Mesothelial cell of epicardium (in vitro differentiated cells): ENCODE measurements around the gene PCNX2. TPM values are rescaled to one million over a fixed set of nuclear protein-coding genes. Genes with fewer than 3 reads are reported as not detected.
"Not testable (repeated sequence)": the region's sequence is repeated elsewhere in the genome, so short reads cannot be mapped to it uniquely, and the experiment has no call there.

Experiments used
- DNase-seq, 2 experiments: peaks; one replicate each; pipeline ENCODE4 v3.0.0; 2021; ENCODE audit warnings: low spot score in 2 of 2; ENCODE audit not compliant: unreplicated experiment in 2 of 2
- H3K27ac Mint-ChIP-seq: 2 replicates; pipeline ENCODE4 v1.8.0; 2021; ENCODE audit warnings: mixed read lengths
- H3K27me3 Mint-ChIP-seq: 2 replicates; pipeline ENCODE4 v1.8.0; 2021; ENCODE audit warnings: low read depth, mixed read lengths
- H3K36me3 Mint-ChIP-seq: 2 replicates; pipeline ENCODE4 v1.8.0; 2021; ENCODE audit warnings: mixed read lengths
- H3K4me1 Mint-ChIP-seq: 2 replicates; pipeline ENCODE4 v1.8.0; 2021; ENCODE audit warnings: mixed read lengths
- H3K4me3 Mint-ChIP-seq: 2 replicates; pipeline ENCODE4 v1.8.0; 2021; ENCODE audit warnings: mild to moderate bottlenecking, moderate library complexity, mixed read lengths
- H3K9me3 Mint-ChIP-seq: 2 replicates; pipeline ENCODE4 v1.8.0; 2021; ENCODE audit warnings: mixed read lengths
- total RNA-seq: library from RNA; stranded (reverse); gene quantifications from 3 replicates; pipeline ENCODE4 v1.2.1, GENCODE V29; 2021
- TF ChIP-seq, protein P1 (sequence below): fragments of 200-600 bp; sonication (generic); IDR thresholded peaks from one replicate; pipeline ENCODE4 v1.5.0; 2021; ENCODE audit warnings: antibody characterized with exemption; ENCODE audit not compliant: unreplicated experiment

PCNX2 gene
- total RNA-seq, 1 donor from 2014 or later: 28.4 TPM

GRCh38 chr1:233088613-233089012 lies 206.9 kb downstream of the PCNX2 start:
- DNase-seq: no peak
- Mint-ChIP-seq H3K36me3 (peaks cover 11% of the 10 kb centered on the region), H3K27ac (no peak overlapping the region), H3K9me3 (peaks cover 3% of the 10 kb centered on the region), H3K27me3 (no peaks in the 10 kb centered on the region), H3K4me3 (no peak overlapping the region), H3K4me1 (peaks cover 9% of the 10 kb centered on the region)
- TF ChIP-seq, protein P1, sequence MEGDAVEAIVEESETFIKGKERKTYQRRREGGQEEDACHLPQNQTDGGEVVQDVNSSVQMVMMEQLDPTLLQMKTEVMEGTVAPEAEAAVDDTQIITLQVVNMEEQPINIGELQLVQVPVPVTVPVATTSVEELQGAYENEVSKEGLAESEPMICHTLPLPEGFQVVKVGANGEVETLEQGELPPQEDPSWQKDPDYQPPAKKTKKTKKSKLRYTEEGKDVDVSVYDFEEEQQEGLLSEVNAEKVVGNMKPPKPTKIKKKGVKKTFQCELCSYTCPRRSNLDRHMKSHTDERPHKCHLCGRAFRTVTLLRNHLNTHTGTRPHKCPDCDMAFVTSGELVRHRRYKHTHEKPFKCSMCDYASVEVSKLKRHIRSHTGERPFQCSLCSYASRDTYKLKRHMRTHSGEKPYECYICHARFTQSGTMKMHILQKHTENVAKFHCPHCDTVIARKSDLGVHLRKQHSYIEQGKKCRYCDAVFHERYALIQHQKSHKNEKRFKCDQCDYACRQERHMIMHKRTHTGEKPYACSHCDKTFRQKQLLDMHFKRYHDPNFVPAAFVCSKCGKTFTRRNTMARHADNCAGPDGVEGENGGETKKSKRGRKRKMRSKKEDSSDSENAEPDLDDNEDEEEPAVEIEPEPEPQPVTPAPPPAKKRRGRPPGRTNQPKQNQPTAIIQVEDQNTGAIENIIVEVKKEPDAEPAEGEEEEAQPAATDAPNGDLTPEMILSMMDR: no peak

DNA sequence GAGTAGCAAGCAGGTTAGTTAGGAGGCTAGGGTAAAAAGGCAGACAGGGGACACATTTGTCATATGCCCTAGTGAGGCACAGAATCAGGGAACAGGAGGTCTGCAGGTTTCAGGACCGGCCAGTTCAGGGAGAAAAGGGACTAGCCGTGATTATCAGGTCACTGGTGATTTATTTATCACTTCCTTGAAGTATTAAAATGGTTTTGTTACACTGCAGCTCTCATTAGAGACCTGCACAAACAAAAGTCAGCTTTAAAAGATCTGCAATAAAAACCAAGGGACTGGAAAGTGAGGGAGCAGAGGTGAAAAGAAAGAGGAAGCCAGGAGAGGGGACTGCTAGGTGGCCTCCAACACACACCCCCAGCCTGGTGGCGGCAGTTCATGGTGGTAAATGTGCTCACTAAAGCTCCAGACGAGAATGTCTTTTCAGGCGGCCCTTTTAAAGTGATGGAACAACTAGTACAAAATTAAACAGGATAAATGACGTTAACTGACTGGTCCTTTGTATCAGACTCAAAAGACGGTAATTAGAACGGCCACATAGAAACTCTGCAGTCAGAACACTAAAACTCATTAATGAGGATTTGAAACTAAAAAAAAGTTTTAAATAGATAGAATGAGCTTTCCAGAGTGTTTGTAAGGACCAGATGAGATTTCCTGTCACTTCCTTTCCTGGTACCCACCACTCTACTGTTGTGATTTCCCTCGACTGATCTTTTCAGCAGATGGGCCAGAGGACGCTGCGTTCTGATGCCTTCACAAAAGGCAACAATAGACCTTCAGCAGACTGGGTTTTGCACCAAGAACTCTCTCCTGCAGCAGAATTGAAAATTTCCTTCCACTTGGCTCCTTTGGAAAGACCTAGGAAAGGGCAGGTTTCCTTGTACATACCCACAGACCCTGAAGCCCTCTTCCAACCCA lies 208.3 kb downstream of the PCNX2 start:
- DNase-seq: no peak
- TF ChIP-seq, protein P1: no peak
- Mint-ChIP-seq H3K27me3 (no peaks in the 10 kb centered on the region), H3K27ac (no peak overlapping the region), H3K4me3 (no peak overlapping the region), H3K36me3 (peaks cover 11% of the 10 kb centered on the region), H3K9me3 (peaks cover 3% of the 10 kb centered on the region), H3K4me1 (peaks cover 14% of the 10 kb centered on the region)

- H3K4me3 Mint-ChIP-seq: no peak overlapping the region
- H3K27me3 Mint-ChIP-seq: no peaks in the 10 kb centered on the region
- TF ChIP-seq, protein P1: no peak
- peaks cover 3% of the 10 kb centered on the region for H3K9me3 Mint-ChIP-seq
- no peak overlapping the region for H3K27ac Mint-ChIP-seq
- DNase-seq: no peak
- H3K36me3 Mint-ChIP-seq: peaks cover 11% of the 10 kb centered on the region
- peaks cover 18% of the 10 kb centered on the region for H3K4me1 Mint-ChIP-seq
These were observed 210.0 kb downstream of the PCNX2 start for GRCh38 chr1:233085566-233085965.

DNA sequence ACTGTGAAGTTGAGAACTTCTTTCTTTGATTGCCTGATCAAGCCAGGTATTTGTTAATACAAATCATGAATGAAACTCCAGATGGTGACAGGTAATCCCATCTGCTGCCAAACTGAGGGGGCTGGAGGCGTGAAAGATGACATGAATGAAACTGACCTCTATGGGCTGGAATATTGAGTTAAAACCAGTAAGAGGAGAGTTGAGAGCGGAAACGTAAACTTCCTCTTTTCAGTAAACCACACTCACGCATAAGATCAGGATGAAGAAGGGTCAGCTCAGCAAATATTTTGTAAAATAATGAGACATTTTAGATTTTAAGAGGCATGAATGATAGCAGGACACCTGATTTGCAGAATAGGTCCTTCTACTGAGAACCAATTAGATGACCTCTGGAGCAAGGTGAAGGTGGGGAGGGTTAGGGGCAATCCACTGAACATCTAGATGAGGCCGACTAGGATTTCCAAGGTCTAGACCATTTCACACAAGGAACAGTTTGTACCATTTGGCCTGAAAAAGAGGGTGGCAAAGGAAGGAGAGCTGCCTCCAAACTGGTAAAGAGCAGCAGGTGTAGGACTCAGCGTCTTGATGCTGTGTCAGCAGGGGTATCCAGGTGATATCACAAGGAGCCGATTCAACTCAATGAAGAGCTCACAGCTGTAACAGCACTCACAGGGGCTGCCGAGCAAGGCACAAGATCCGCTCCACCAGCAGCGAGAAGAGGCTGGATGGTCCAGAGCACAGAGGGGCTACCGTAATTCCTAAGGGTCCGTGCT lies 212.6 kb downstream of the PCNX2 start:
- Mint-ChIP-seq H3K27me3 (no peaks in the 10 kb centered on the region), H3K27ac (no peak overlapping the region), H3K4me3 (no peak overlapping the region), H3K4me1 (peaks cover 25% of the 10 kb centered on the region), H3K36me3 (peaks cover 4% of the 10 kb centered on the region), H3K9me3 (peaks cover 3% of the 10 kb centered on the region)
- TF ChIP-seq, protein P1: no peak
- no peak for DNase-seq

DNA sequence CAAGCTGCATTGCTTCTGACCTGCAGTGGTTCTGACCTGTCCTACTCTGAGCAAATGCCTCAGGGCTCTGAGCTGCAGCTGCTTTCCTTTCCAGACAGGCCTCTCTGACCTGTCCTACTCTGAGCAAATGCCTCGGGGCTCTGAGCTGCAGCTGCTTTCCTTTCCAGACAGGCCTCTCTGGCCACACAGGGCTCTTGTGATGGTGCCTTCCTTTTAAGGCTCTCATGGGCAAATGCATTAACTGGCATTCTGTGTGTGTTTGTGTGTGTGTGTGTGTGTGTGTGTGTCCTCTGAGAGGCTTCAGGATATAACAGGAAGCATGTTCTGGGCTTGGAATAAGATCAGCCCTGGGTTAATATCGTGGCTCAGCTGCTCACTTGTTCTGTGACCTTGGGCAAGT lies 213.8 kb downstream of the PCNX2 start:
- peaks cover 3% of the 10 kb centered on the region for H3K9me3 Mint-ChIP-seq
- TF ChIP-seq, protein P1: no peak
- peaks cover 22% of the 10 kb centered on the region for H3K4me1 Mint-ChIP-seq
- H3K27ac Mint-ChIP-seq: no peak overlapping the region
- peaks cover 4% of the 10 kb centered on the region for H3K36me3 Mint-ChIP-seq
- DNase-seq: no peak
- no peak overlapping the region for H3K4me3 Mint-ChIP-seq
- H3K27me3 Mint-ChIP-seq: no peaks in the 10 kb centered on the region

DNA sequence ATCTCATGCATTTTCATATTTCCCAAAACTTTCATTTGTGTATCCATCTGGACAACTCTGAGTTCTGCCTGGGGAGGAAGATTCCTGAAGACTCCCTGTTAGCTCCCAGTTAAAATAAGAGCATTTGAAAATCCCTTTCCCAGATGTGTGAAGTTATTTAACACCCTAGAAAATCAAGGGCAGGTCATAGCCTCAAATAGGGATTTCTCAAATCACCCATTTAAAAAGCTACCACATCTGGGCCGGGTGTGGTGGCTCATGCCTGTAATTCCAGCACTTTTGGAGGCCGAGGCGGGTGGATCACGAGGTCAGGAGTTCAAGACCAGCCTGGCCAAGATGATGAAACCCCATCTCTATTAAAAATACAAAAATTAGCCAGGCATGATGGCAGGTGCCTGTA lies 214.7 kb downstream of the PCNX2 start:
- H3K36me3 Mint-ChIP-seq, DNase-seq, H3K27me3 Mint-ChIP-seq, H3K9me3 Mint-ChIP-seq, H3K4me3 Mint-ChIP-seq, H3K27ac Mint-ChIP-seq: not testable (repeated sequence)
- peaks cover 21% of the 10 kb centered on the region for H3K4me1 Mint-ChIP-seq
